ENCODE data around the gene TMUB2.

GRCh38 chr17:44233582-44233981, 46.8 kb downstream of the TMUB2 start:
- TF ChIP-seq, protein P1, sequence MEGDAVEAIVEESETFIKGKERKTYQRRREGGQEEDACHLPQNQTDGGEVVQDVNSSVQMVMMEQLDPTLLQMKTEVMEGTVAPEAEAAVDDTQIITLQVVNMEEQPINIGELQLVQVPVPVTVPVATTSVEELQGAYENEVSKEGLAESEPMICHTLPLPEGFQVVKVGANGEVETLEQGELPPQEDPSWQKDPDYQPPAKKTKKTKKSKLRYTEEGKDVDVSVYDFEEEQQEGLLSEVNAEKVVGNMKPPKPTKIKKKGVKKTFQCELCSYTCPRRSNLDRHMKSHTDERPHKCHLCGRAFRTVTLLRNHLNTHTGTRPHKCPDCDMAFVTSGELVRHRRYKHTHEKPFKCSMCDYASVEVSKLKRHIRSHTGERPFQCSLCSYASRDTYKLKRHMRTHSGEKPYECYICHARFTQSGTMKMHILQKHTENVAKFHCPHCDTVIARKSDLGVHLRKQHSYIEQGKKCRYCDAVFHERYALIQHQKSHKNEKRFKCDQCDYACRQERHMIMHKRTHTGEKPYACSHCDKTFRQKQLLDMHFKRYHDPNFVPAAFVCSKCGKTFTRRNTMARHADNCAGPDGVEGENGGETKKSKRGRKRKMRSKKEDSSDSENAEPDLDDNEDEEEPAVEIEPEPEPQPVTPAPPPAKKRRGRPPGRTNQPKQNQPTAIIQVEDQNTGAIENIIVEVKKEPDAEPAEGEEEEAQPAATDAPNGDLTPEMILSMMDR (conservative IDR thresholded peaks at IDR 0.05 in 1 of 2, IDR thresholded peaks at IDR 0.05 in 1 of 2; ENCODE audit: extremely low read depth in 1 of 2, insufficient read depth in 1 of 2, low read depth in 1 of 2, low read length in 2 of 2): no peak
- TF ChIP-seq EZH2 (IDR thresholded peaks at IDR 0.05; ENCODE audit: borderline replicate concordance, low read length): no peak
